Neural progenitor cell (in vitro differentiated cells): ENCODE data around the gene CCNK. TPM values are rescaled to one million over a fixed set of nuclear protein-coding genes. Genes with fewer than 3 reads are reported as not detected.

Source experiments
- DNase-seq: peaks from one replicate; pipeline ENCODE4 v3.0.0-alpha.2; 2016; ENCODE audit warnings: low spot score
- H2AFZ ChIP-seq: fragments of 200-600 bp; sonication (generic); replicated peaks from 2 replicates; pipeline ENCODE4 v1.6.1; 2016; ENCODE audit warnings: antibody characterized with exemption
- H3F3A ChIP-seq: fragments of 200-600 bp; sonication (generic); 2 replicates; pipeline ENCODE4 v1.6.1; 2016; ENCODE audit warnings: antibody characterized with exemption, low read depth
- H3K27ac ChIP-seq: fragments of 200-600 bp; sonication (generic); 2 replicates; pipeline ENCODE4 v1.5.1; 2016; ENCODE audit warnings: mild to moderate bottlenecking
- H3K27me3 ChIP-seq: fragments of 200-600 bp; sonication (generic); 2 replicates; pipeline ENCODE4 v1.6.1; 2016; ENCODE audit warnings: mild to moderate bottlenecking, moderate library complexity
- H3K36me3 ChIP-seq: fragments of 200-600 bp; sonication (generic); 2 replicates; pipeline ENCODE4 v1.5.1; 2016
- H3K4me1 ChIP-seq: fragments of 200-600 bp; sonication (generic); 2 replicates; pipeline ENCODE4 v1.6.1; 2016; ENCODE audit warnings: mixed run types
- H3K4me2 ChIP-seq: fragments of 200-600 bp; sonication (generic); 2 replicates; pipeline ENCODE4 v1.6.1; 2016
- H3K4me3 ChIP-seq: fragments of 200-600 bp; sonication (generic); 2 replicates; pipeline ENCODE4 v1.5.1; 2016
- H3K79me2 ChIP-seq: fragments of 200-600 bp; sonication (generic); 2 replicates; pipeline ENCODE4 v1.6.1; 2016; ENCODE audit warnings: low read depth
- H3K9ac ChIP-seq: fragments of 200-600 bp; sonication (generic); 2 replicates; pipeline ENCODE4 v1.6.1; 2016
- H3K9me3 ChIP-seq: fragments of 200-600 bp; sonication (generic); 2 replicates; pipeline ENCODE4 v1.5.1; 2016; ENCODE audit warnings: low read depth
- H4K20me1 ChIP-seq: fragments of 200-600 bp; sonication (generic); 2 replicates; pipeline ENCODE4 v1.6.1; 2016; ENCODE audit warnings: low read depth
- H3K27ac Mint-ChIP-seq: 3 replicates; pipeline ENCODE4 v1.8.0; 2021; ENCODE audit warnings: mixed read lengths
- H3K27me3 Mint-ChIP-seq: 2 replicates; pipeline ENCODE4 v1.8.0; 2022; ENCODE audit warnings: low read depth, mild to moderate bottlenecking, inconsistent platforms, moderate library complexity, mixed read lengths; ENCODE audit not compliant: insufficient read depth
- H3K36me3 Mint-ChIP-seq: 3 replicates; pipeline ENCODE4 v1.8.0; 2021; ENCODE audit warnings: mixed read lengths
- H3K4me1 Mint-ChIP-seq: 3 replicates; pipeline ENCODE4 v1.8.0; 2021; ENCODE audit warnings: mixed read lengths
- H3K4me3 Mint-ChIP-seq: 3 replicates; pipeline ENCODE4 v1.8.0; 2021; ENCODE audit warnings: mild to moderate bottlenecking, moderate library complexity, mixed read lengths
- H3K9me3 Mint-ChIP-seq: 3 replicates; pipeline ENCODE4 v1.8.0; 2020; ENCODE audit warnings: mixed read lengths
- EZH2 ChIP-seq: fragments of 200-600 bp; sonication (generic); IDR thresholded peaks from 2 replicates; pipeline ENCODE4 v1.6.1; 2017; ENCODE audit warnings: antibody characterized with exemption, mild to moderate bottlenecking, moderate library complexity
- EZH2phosphoT487 ChIP-seq: fragments of 200-600 bp; sonication (generic); IDR thresholded peaks from 2 replicates; pipeline ENCODE4 v1.6.1; 2017; ENCODE audit warnings: antibody characterized with exemption
- total RNA-seq: library from RNA; depleted of rRNA; stranded (reverse); fragments of >200 nt; gene quantifications from 2 replicates; pipeline ENCODE4 v1.2.3, GENCODE V29; 2015; ENCODE audit warnings: low replicate concordance
- TF ChIP-seq, protein P1 (sequence below): fragments of 200-600 bp; sonication (generic); IDR thresholded peaks from 2 replicates; pipeline ENCODE4 v1.5.1; 2017; ENCODE audit warnings: antibody characterized with exemption, mild to moderate bottlenecking

CCNK gene
- total RNA-seq, 1 donor from 2014 or later = 19.0 TPM

DNA sequence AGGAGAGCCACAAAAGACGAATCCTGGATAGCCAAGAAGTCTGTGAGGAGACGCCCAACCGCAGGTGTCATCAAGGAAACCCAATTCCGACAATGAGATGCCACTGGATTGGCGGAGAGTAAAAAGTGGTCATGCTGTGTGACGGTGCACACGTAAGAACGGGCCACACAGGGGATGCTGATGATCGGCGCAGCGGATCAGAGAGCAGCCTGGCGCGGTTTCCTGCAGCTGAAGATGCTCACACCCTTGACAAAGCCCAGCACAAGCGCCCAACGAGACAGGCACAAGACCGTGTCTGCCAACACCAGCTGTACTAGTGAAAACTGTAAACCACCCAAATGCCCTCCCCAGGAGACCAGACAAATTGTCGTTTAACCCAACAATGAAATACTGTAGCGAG lies 67.0 kb downstream of the CCNK start:
- H3K27ac ChIP-seq = no peak overlapping the region
- peaks cover 54% of the 10 kb centered on the region for H3K4me1 ChIP-seq
- no peak overlapping the region for H3K4me3 ChIP-seq
- peaks cover 96% of the 10 kb centered on the region for H4K20me1 ChIP-seq
- peak overlapping the region; percentile 40 for H3K27ac Mint-ChIP-seq
- no peaks in the 10 kb centered on the region for H3K27me3 ChIP-seq
- H3K9ac ChIP-seq = no peak overlapping the region
- peaks cover 98% of the 10 kb centered on the region for H3K79me2 ChIP-seq
- DNase-seq = no peak
- no peaks in the 10 kb centered on the region for H3K9me3 Mint-ChIP-seq
- no peak overlapping the region for H3K4me3 Mint-ChIP-seq
- TF ChIP-seq EZH2phosphoT487 = no peak
- TF ChIP-seq, protein P1, sequence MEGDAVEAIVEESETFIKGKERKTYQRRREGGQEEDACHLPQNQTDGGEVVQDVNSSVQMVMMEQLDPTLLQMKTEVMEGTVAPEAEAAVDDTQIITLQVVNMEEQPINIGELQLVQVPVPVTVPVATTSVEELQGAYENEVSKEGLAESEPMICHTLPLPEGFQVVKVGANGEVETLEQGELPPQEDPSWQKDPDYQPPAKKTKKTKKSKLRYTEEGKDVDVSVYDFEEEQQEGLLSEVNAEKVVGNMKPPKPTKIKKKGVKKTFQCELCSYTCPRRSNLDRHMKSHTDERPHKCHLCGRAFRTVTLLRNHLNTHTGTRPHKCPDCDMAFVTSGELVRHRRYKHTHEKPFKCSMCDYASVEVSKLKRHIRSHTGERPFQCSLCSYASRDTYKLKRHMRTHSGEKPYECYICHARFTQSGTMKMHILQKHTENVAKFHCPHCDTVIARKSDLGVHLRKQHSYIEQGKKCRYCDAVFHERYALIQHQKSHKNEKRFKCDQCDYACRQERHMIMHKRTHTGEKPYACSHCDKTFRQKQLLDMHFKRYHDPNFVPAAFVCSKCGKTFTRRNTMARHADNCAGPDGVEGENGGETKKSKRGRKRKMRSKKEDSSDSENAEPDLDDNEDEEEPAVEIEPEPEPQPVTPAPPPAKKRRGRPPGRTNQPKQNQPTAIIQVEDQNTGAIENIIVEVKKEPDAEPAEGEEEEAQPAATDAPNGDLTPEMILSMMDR = no peak
- no peak for TF ChIP-seq EZH2
- H3K36me3 ChIP-seq = no peaks in the 10 kb centered on the region
- no peaks in the 10 kb centered on the region for H3K9me3 ChIP-seq
- peaks cover 79% of the 10 kb centered on the region for H3K4me1 Mint-ChIP-seq
- H2AFZ ChIP-seq = no peak overlapping the region
- no peaks in the 10 kb centered on the region for H3K36me3 Mint-ChIP-seq
- peaks cover 10% of the 10 kb centered on the region for H3K27me3 Mint-ChIP-seq
- peaks cover 29% of the 10 kb centered on the region for H3F3A ChIP-seq
- peak overlapping the region; percentile 31 for H3K4me2 ChIP-seq

DNA sequence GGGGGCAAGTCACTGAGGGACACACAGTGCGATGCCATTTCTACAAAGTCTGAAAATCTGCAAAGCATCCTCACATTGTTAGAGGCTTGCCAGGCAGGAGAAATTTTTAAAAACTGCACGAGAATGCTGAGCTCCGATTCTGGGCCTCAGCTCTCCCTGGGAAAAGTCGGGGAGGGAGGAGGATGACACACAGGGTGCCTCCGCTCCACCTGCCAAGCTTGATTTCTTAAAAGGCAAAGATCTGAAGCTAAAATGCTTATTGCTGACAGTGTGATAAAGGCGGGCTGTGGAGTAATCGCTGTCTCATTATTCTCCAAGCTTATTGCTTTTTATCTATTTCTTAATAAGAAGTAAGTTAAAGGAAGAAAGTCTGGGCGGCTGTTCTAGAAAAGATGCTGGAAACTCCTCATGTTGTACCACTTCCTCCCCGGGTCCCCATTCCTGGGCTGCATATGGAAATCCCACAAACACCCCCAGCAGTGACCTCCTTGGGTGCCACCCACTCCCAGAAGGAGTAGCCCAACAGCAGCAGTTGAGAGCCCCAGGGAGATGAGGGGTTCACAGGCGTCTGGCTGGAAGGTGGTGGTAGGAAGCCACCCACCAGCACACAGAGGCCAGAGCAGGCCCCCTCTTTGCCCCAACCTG lies 67.8 kb downstream of the CCNK start:
- Histone ChIP-seq H2AFZ (no peak overlapping the region), H3K27ac (no peak overlapping the region), H4K20me1 (peaks cover 96% of the 10 kb centered on the region), H3K79me2 (peaks cover 98% of the 10 kb centered on the region), H3K9ac (no peak overlapping the region), H3K4me3 (no peak overlapping the region), H3K9me3 (no peaks in the 10 kb centered on the region), H3K4me2 (peak overlapping the region; percentile 31), H3K27me3 (no peaks in the 10 kb centered on the region), H3K4me1 (peaks cover 55% of the 10 kb centered on the region), H3K36me3 (no peaks in the 10 kb centered on the region), H3F3A (peaks cover 28% of the 10 kb centered on the region)
- H3K4me1 Mint-ChIP-seq = peaks cover 73% of the 10 kb centered on the region
- TF ChIP-seq EZH2phosphoT487 (no peak), EZH2 (no peak)
- TF ChIP-seq, protein P1 = no peak
- H3K4me3 Mint-ChIP-seq = no peak overlapping the region
- peaks cover 11% of the 10 kb centered on the region for H3K27me3 Mint-ChIP-seq
- H3K9me3 Mint-ChIP-seq = no peaks in the 10 kb centered on the region
- no peak for DNase-seq
- H3K36me3 Mint-ChIP-seq = no peaks in the 10 kb centered on the region
- peak overlapping the region; percentile 40 for H3K27ac Mint-ChIP-seq

DNA sequence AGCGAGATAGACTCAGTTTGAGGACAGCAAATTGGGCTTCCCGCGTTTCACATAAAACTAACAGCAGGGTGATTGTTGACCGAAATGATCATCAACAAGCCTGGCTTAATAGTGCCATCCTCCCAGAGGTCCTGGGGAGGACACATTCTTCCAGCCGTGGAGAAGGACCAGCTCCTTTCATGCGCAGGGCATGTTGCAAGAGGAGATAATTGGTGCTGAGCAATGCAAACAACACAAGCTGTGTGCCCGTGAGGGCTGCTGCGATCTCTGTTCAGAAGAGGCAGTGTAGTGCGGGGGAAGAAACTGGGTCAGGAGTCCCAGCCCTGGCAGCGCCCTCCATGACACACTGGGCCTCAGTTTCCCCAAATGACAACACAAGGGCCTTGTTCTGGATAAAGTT lies 68.5 kb downstream of the CCNK start:
- Mint-ChIP-seq H3K27me3 (peaks cover 12% of the 10 kb centered on the region), H3K4me1 (peaks cover 68% of the 10 kb centered on the region), H3K36me3 (no peaks in the 10 kb centered on the region), H3K27ac (no peak overlapping the region), H3K4me3 (no peak overlapping the region), H3K9me3 (no peaks in the 10 kb centered on the region)
- peaks cover 96% of the 10 kb centered on the region for H4K20me1 ChIP-seq
- TF ChIP-seq EZH2phosphoT487 = no peak
- TF ChIP-seq, protein P1 = no peak
- no peak overlapping the region for H3K4me2 ChIP-seq
- peaks cover 54% of the 10 kb centered on the region for H3K4me1 ChIP-seq
- no peaks in the 10 kb centered on the region for H3K9me3 ChIP-seq
- H2AFZ ChIP-seq = no peak overlapping the region
- H3F3A ChIP-seq = peaks cover 28% of the 10 kb centered on the region
- H3K27me3 ChIP-seq = no peaks in the 10 kb centered on the region
- no peaks in the 10 kb centered on the region for H3K36me3 ChIP-seq
- no peak for DNase-seq
- H3K9ac ChIP-seq = no peak overlapping the region
- H3K4me3 ChIP-seq = no peak overlapping the region
- H3K27ac ChIP-seq = no peak overlapping the region
- peaks cover 98% of the 10 kb centered on the region for H3K79me2 ChIP-seq
